Parietal lobe (tissue), 1 donor: ENCODE results near the gene OR10G4. TPM values are rescaled to one million over a fixed set of nuclear protein-coding genes. Genes with fewer than 3 reads are reported as not detected.

Source experiments
- total RNA-seq: library from RNA; depleted of rRNA; stranded (reverse); fragments of >200 nt; gene quantifications from one replicate; pipeline ENCODE4 v1.2.3, GENCODE V29; 2014

Gene OR10G4, protein sequence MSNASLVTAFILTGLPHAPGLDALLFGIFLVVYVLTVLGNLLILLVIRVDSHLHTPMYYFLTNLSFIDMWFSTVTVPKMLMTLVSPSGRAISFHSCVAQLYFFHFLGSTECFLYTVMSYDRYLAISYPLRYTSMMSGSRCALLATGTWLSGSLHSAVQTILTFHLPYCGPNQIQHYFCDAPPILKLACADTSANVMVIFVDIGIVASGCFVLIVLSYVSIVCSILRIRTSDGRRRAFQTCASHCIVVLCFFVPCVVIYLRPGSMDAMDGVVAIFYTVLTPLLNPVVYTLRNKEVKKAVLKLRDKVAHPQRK
- total RNA-seq, result not detected

GRCh38 chr11:124012697-124013096 is at the start of gene OR10G4:
OR10G4 (plus strand) TSS chr11:124012997; CDS start chr11:124015575, 2,578 bp downstream.

GRCh38 chr11:123977731-123978347 is 35.0 kb upstream of the OR10G4 start, which contains the start of gene OR10S1:
OR10S1 (minus strand) TSS chr11:123977781; CDS start chr11:123977664, 117 bp downstream.

GRCh38 chr11:123995119-123995518 is 17.7 kb upstream of the OR10G4 start, which contains the start of gene OR10G6:
OR10G6 (minus strand) TSS chr11:123995161; CDS start chr11:123995161, 0 bp downstream.

GRCh38 chr11:124026498-124026897 is 13.7 kb downstream of the OR10G4 start, which contains the start of gene OR10G8:
OR10G8 (plus strand) TSS chr11:124026798; CDS start chr11:124029623, 2,825 bp downstream.

GRCh38 chr11:124041254-124041653 is 28.5 kb downstream of the OR10G4 start, which contains the start of gene OR10G7:
OR10G7 (minus strand) TSS chr11:124041325; CDS start chr11:124039001, 2,324 bp downstream.

Other genes starting within 250 kb of the OR10G4 start
- gene OR6M1, start 206.6 kb upstream of the OR10G4 start, total RNA-seq, result not detected
- gene TMEM225, start 127.3 kb upstream of the OR10G4 start, total RNA-seq, result not detected
- not detected for gene OR8D4, start 110.8 kb upstream of the OR10G4 start, total RNA-seq
- gene OR4D5, start 73.4 kb upstream of the OR10G4 start, total RNA-seq, result not detected
- gene OR6T1, start 69.2 kb upstream of the OR10G4 start, total RNA-seq, result not detected
- gene OR10S1, start 35.2 kb upstream of the OR10G4 start, total RNA-seq, result not detected
- gene OR10G6, start 17.8 kb upstream of the OR10G4 start, total RNA-seq, result not detected
- gene OR10G9, start 10.0 kb downstream of the OR10G4 start, total RNA-seq, result not detected
- not detected for gene OR10G8, start 13.8 kb downstream of the OR10G4 start, total RNA-seq
- gene OR10G7, start 28.3 kb downstream of the OR10G4 start, total RNA-seq, result not detected
- gene VWA5A, start 102.5 kb downstream of the OR10G4 start, total RNA-seq, result 4.1 TPM
- gene OR10D3, start 170.3 kb downstream of the OR10G4 start, total RNA-seq, result not detected
- not detected for gene OR8G1, start 228.1 kb downstream of the OR10G4 start, total RNA-seq
- not detected for gene OR8G5, start 243.4 kb downstream of the OR10G4 start, total RNA-seq